Mammary microvascular endothelial cell (primary cell): Measurements from ENCODE around the gene GCG. TPM values are rescaled to one million over a fixed set of nuclear protein-coding genes. Genes with fewer than 3 reads are reported as not detected.

ENCODE experiments used
- total RNA-seq: library from RNA; depleted of rRNA; stranded (reverse); fragments of >200 nt; gene quantifications from 2 replicates; pipeline ENCODE4 v1.2.3, GENCODE V29; 2015

Gene GCG
- total RNA-seq, result not detected in 2 replicates

DNA sequence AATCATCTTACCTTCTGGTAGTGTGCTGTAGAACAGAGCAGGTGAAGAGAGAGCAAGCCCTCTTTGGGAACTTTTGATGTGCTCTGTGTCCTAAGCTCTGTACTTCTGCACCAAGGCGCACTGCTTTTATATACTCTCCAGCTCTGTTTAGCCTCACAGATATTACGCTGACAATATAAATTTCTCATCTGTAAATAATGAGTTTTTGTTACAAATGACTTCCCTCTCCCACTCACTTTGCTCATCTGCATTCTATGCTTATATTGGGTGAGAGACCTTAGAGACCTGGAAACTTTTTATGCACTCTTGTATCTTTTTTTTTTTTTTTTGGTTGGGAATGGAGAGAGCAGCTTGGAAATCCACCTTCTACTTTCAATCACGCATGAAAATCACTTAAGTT, at the start of gene GCG:
TSS of gene GCG (minus strand) at position 101 of the 400 bp plus-strand sequence. CDS start 3,069 bp downstream, outside the sequence.

Other genes with a start within 250 kb of the GCG start
- gene DPP4, start 78.0 kb downstream of the GCG start, total RNA-seq, result 20.2 and 20.3 TPM in 2 replicates
- 12.9 and 16.5 TPM in 2 replicates for gene FAP, start 91.2 kb upstream of the GCG start, total RNA-seq
- gene IFIH1, start 166.4 kb upstream of the GCG start, total RNA-seq, result 24.5 and 26.0 TPM in 2 replicates
- gene GCA, start 191.9 kb upstream of the GCG start, total RNA-seq, result 11.3 and 13.6 TPM in 2 replicates